Trophoblast cell (in vitro differentiated cells and primary cell): ENCODE data around the gene ITGBL1.

ENCODE experiments used
- DNase-seq, 2 donors: peaks; one replicate each; pipeline ENCODE4 v3.0.0-alpha.2; 2016
- H2AFZ ChIP-seq: 2 replicates; pipeline ENCODE4 v1.6.1; 2013; ENCODE audit warnings: low read length, moderate library complexity, mild to moderate bottlenecking; ENCODE audit not compliant: insufficient read depth, poor library complexity
- H2AK5ac ChIP-seq: 2 replicates; pipeline ENCODE4 v1.6.1; 2013; ENCODE audit warnings: mild to moderate bottlenecking, low read length
- H2BK120ac ChIP-seq: 2 replicates; pipeline ENCODE4 v1.6.1; 2013; ENCODE audit warnings: low read length, mild to moderate bottlenecking, moderate library complexity; ENCODE audit not compliant: insufficient read depth, poor library complexity
- H2BK12ac ChIP-seq: 2 replicates; pipeline ENCODE4 v1.6.1; 2013; ENCODE audit warnings: mild to moderate bottlenecking, low read length, moderate library complexity
- H2BK5ac ChIP-seq: 2 replicates; pipeline ENCODE4 v1.6.1; 2013; ENCODE audit warnings: low read length, low read depth, moderate library complexity, mild to moderate bottlenecking; ENCODE audit not compliant: poor library complexity
- H3K14ac ChIP-seq: 2 replicates; pipeline ENCODE4 v1.6.1; 2013; ENCODE audit warnings: mild to moderate bottlenecking, low read length
- H3K18ac ChIP-seq: 2 replicates; pipeline ENCODE4 v1.6.1; 2013; ENCODE audit warnings: mild to moderate bottlenecking, low read length
- H3K23ac ChIP-seq: 2 replicates; pipeline ENCODE4 v1.6.1; 2013; ENCODE audit warnings: low read length
- H3K27ac ChIP-seq: 2 replicates; pipeline ENCODE4 v1.5.1; 2013; ENCODE audit warnings: low read depth, mild to moderate bottlenecking, inconsistent platforms, low read length, moderate library complexity
- H3K27me3 ChIP-seq: 2 replicates; pipeline ENCODE4 v1.6.1; 2013; ENCODE audit warnings: inconsistent platforms, mild to moderate bottlenecking, low read length, moderate library complexity; ENCODE audit not compliant: insufficient read depth
- H3K36me3 ChIP-seq, 2 experiments: 1 replicate in 1 of 2; 2 replicates in 1 of 2; pipeline ENCODE4 v1.6.1; 2013; ENCODE audit warnings: low read length in 2 of 2, mild to moderate bottlenecking in 2 of 2, moderate library complexity in 1 of 2; ENCODE audit not compliant: insufficient read depth in 2 of 2, control insufficient read depth in 1 of 2
- H3K4ac ChIP-seq: 2 replicates; pipeline ENCODE4 v1.6.1; 2013; ENCODE audit warnings: low read depth, mild to moderate bottlenecking, low read length, moderate library complexity
- H3K4me1 ChIP-seq, 2 experiments: 1 replicate in 1 of 2; 2 replicates in 1 of 2; pipeline ENCODE4 v1.6.1; 2013; ENCODE audit warnings: low read length in 2 of 2, mild to moderate bottlenecking in 2 of 2, moderate library complexity in 1 of 2; ENCODE audit not compliant: insufficient read depth in 2 of 2, control insufficient read depth in 1 of 2
- H3K4me2 ChIP-seq: 2 replicates; pipeline ENCODE4 v1.6.1; 2013; ENCODE audit warnings: inconsistent platforms, mild to moderate bottlenecking, low read length, moderate library complexity
- H3K4me3 ChIP-seq: 2 replicates; pipeline ENCODE4 v1.5.1; 2013; ENCODE audit warnings: mild to moderate bottlenecking, low read depth, low read length, inconsistent platforms
- H3K79me1 ChIP-seq: one replicate; pipeline ENCODE4 v1.6.1; 2013; ENCODE audit warnings: low read length
- H3K79me2 ChIP-seq: 2 replicates; pipeline ENCODE4 v1.6.1; 2013; ENCODE audit warnings: low read length, mild to moderate bottlenecking; ENCODE audit not compliant: control insufficient read depth, insufficient read depth, poor library complexity
- H3K9ac ChIP-seq: 2 replicates; pipeline ENCODE4 v1.6.1; 2013; ENCODE audit warnings: mild to moderate bottlenecking, low read length
- H3K9me3 ChIP-seq: 2 replicates; pipeline ENCODE4 v1.6.1; 2013; ENCODE audit warnings: low read depth, mild to moderate bottlenecking, control low read depth, inconsistent platforms, low read length; ENCODE audit not compliant: insufficient read depth
- H4K12ac ChIP-seq: 2 replicates; pipeline ENCODE4 v1.6.1; 2013; ENCODE audit warnings: low read depth, mild to moderate bottlenecking, low read length, moderate library complexity
- H4K8ac ChIP-seq: 2 replicates; pipeline ENCODE4 v1.6.1; 2013; ENCODE audit warnings: low read depth, mild to moderate bottlenecking, low read length, moderate library complexity
- H4K91ac ChIP-seq: one replicate; pipeline ENCODE4 v1.6.1; 2013; ENCODE audit warnings: low read depth, mild to moderate bottlenecking, low read length, moderate library complexity
- WGBS: extraction: QIAGEN DNeasy Blood & Tissue Kit; methylation state at CpG from one replicate; pipeline ENCODE4 v1.1.7; 2013; ENCODE audit warnings: missing lambda C conversion rate; ENCODE audit not compliant: insufficient read length, insufficient coverage; ENCODE audit errors: extremely low coverage; 5-methylcytosine and 5-hydroxymethylcytosine counted together

Gene ITGBL1

GRCh38 chr13:101576455-101576854, 124.0 kb downstream of the ITGBL1 start:
- no peaks in the 10 kb centered on the region for H3K36me3 ChIP-seq
- no peaks in the 10 kb centered on the region for H3K79me2 ChIP-seq
- no peak overlapping the region for H3K14ac ChIP-seq
- H2BK120ac ChIP-seq, result no peak overlapping the region
- no peak overlapping the region for H4K8ac ChIP-seq
- H3K9me3 ChIP-seq, result no peaks in the 10 kb centered on the region
- no peak overlapping the region for H3K23ac ChIP-seq
- H3K4ac ChIP-seq, result no peak overlapping the region
- no peak overlapping the region for H3K4me3 ChIP-seq
- H2BK5ac ChIP-seq, result no peak overlapping the region
- no CpG with 5 or more reads among the region's 4 CpGs for WGBS
- H2BK12ac ChIP-seq, result no peak overlapping the region
- H3K4me2 ChIP-seq, result no peak overlapping the region
- no peaks in the 10 kb centered on the region for H3K27me3 ChIP-seq
- no peak overlapping the region for H2AK5ac ChIP-seq
- H4K12ac ChIP-seq, result no peak overlapping the region
- no peak overlapping the region for H3K9ac ChIP-seq
- H4K91ac ChIP-seq, result no peak overlapping the region
- DNase-seq, result no peak
- no peak overlapping the region for H3K18ac ChIP-seq
- H3K79me1 ChIP-seq, result no peaks in the 10 kb centered on the region
- H2AFZ ChIP-seq, result no peak overlapping the region
- peaks cover 0 to 1% of the 10 kb centered on the region in 2 experiments for H3K4me1 ChIP-seq
- H3K27ac ChIP-seq, result no peak overlapping the region

- no peak overlapping the region for H3K9ac ChIP-seq
- H4K12ac ChIP-seq, result no peak overlapping the region
- no peak overlapping the region for H3K23ac ChIP-seq
- H3K36me3 ChIP-seq, result no peaks in the 10 kb centered on the region
- no peak overlapping the region for H3K18ac ChIP-seq
- H2BK12ac ChIP-seq, result no peak overlapping the region
- no peak overlapping the region for H3K14ac ChIP-seq
- no peaks in the 10 kb centered on the region for H3K9me3 ChIP-seq
- no peak for DNase-seq
- H2AFZ ChIP-seq, result no peak overlapping the region
- no peak overlapping the region for H3K4ac ChIP-seq
- no peak overlapping the region for H3K27ac ChIP-seq
- H2BK5ac ChIP-seq, result no peak overlapping the region
- peaks cover 0 to 1% of the 10 kb centered on the region in 2 experiments for H3K4me1 ChIP-seq
- H2AK5ac ChIP-seq, result no peak overlapping the region
- H3K4me3 ChIP-seq, result no peak overlapping the region
- no peak overlapping the region for H2BK120ac ChIP-seq
- H3K4me2 ChIP-seq, result no peak overlapping the region
- H4K91ac ChIP-seq, result no peak overlapping the region
- H3K79me1 ChIP-seq, result no peaks in the 10 kb centered on the region
- no peaks in the 10 kb centered on the region for H3K27me3 ChIP-seq
- H4K8ac ChIP-seq, result no peak overlapping the region
- H3K79me2 ChIP-seq, result no peaks in the 10 kb centered on the region
Observed at GRCh38 chr13:101576977-101577376, 124.5 kb downstream of the ITGBL1 start.

GRCh38 chr13:101579281-101579802, 126.9 kb downstream of the ITGBL1 start:
- no peak overlapping the region for H4K91ac ChIP-seq
- H3K27ac ChIP-seq, result no peak overlapping the region
- no CpG with 5 or more reads among the region's 4 CpGs for WGBS
- no peaks in the 10 kb centered on the region for H3K79me1 ChIP-seq
- no peak overlapping the region for H3K4me2 ChIP-seq
- no peaks in the 10 kb centered on the region for H3K9me3 ChIP-seq
- H2BK120ac ChIP-seq, result no peak overlapping the region
- no peak overlapping the region for H4K8ac ChIP-seq
- no peak overlapping the region for H3K4ac ChIP-seq
- DNase-seq, result no peak
- no peak overlapping the region for H3K18ac ChIP-seq
- H3K27me3 ChIP-seq, result no peaks in the 10 kb centered on the region
- H3K36me3 ChIP-seq, result no peaks in the 10 kb centered on the region
- no peaks in the 10 kb centered on the region for H3K79me2 ChIP-seq
- no peak overlapping the region for H2AFZ ChIP-seq
- no peak overlapping the region for H2BK5ac ChIP-seq
- no peak overlapping the region for H3K23ac ChIP-seq
- H3K9ac ChIP-seq, result no peak overlapping the region
- H3K4me3 ChIP-seq, result no peak overlapping the region
- no peak overlapping the region for H3K14ac ChIP-seq
- H2BK12ac ChIP-seq, result no peak overlapping the region
- no peak overlapping the region for H4K12ac ChIP-seq
- no peak overlapping the region for H2AK5ac ChIP-seq
- peaks cover 0 to 1% of the 10 kb centered on the region in 2 experiments for H3K4me1 ChIP-seq

GRCh38 chr13:101584331-101584730, 131.9 kb downstream of the ITGBL1 start:
- H4K12ac ChIP-seq, result no peak overlapping the region
- no peak overlapping the region for H3K4me3 ChIP-seq
- no peak overlapping the region for H3K9ac ChIP-seq
- no peaks in the 10 kb centered on the region for H3K79me2 ChIP-seq
- no peak overlapping the region for H3K4ac ChIP-seq
- H3K36me3 ChIP-seq, result no peaks in the 10 kb centered on the region
- H2AFZ ChIP-seq, result no peak overlapping the region
- no peak overlapping the region for H2BK120ac ChIP-seq
- H2AK5ac ChIP-seq, result no peak overlapping the region
- no peak overlapping the region for H2BK12ac ChIP-seq
- no peak overlapping the region for H3K4me2 ChIP-seq
- no peaks in the 10 kb centered on the region for H3K27me3 ChIP-seq
- H3K14ac ChIP-seq, result no peak overlapping the region
- no peak overlapping the region for H3K27ac ChIP-seq
- no peaks in the 10 kb centered on the region for H3K79me1 ChIP-seq
- no peak overlapping the region for H4K91ac ChIP-seq
- H2BK5ac ChIP-seq, result no peak overlapping the region
- no peak overlapping the region for H3K18ac ChIP-seq
- DNase-seq, result no peak
- H3K4me1 ChIP-seq, result no peaks in the 10 kb centered on the region
- no peaks in the 10 kb centered on the region for H3K9me3 ChIP-seq
- H3K23ac ChIP-seq, result no peak overlapping the region
- no peak overlapping the region for H4K8ac ChIP-seq
